Measurements from ENCODE around the gene EED.
"Not testable (repeated sequence)": the region's sequence is repeated elsewhere in the genome, so short reads cannot be mapped to it uniquely, and the experiment has no call there.

Gene EED

DNA sequence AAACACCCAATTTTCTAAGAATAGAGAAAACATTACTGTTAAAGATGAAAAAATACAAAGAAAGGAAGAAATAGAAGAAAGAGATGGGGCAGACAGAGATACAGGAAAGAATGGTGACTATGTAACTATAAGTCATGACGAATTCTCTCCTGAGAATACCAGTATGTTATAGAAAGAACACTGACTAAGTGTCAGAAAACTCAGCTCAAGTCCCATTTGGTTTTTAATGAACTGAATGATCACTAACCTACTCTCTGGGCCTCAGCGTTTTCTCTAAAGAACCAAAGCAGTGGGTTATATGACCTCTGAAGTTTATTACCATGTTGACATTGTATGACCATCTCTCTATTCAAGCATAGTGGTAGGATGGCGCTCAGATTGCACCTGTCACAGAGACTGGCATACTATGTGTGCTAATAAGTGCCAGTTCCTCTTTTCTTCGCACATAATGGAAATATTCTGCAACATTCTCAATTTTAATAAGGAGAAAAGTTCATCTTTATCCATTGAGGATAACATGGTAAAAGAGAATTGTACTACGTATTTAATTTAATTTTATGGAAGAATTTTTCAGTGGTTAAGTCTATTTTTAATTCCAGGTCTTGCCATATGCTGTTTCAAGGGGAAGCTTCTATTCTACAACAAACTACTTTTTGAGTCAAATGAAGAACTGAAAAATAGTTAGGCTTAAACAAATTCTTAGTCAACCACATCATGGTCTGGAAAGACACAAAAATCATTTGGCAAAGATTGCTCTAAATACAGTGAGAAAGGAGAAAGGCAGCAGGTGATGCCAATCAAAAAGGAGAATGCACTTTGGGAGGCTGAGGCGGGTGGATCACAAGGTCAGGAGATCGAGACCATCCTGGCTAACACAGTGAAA, 25.0 kb upstream of the EED start:
- no peak for DNase-seq (ENCODE audit: low spot score)

DNA sequence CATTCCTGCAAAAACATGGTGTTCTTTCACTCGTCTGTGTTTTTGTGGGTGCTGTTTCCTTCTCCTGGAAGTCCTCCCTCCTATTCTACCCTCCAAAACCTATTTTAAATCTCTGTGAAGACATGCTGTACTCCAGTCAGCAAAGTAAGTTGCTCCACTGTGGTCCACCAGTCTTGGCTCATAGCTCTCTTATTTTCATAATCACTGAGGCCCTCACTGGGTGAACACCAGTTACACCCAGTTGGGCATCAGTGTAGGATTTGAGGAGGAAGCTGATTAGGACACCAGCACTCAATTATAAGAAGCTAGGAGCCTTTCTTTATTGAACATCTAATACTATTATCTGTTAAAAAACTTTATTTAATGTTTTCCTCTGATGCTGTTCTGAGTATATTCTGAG, 23.9 kb upstream of the EED start:
- no peak for DNase-seq (ENCODE audit: low spot score)

DNA sequence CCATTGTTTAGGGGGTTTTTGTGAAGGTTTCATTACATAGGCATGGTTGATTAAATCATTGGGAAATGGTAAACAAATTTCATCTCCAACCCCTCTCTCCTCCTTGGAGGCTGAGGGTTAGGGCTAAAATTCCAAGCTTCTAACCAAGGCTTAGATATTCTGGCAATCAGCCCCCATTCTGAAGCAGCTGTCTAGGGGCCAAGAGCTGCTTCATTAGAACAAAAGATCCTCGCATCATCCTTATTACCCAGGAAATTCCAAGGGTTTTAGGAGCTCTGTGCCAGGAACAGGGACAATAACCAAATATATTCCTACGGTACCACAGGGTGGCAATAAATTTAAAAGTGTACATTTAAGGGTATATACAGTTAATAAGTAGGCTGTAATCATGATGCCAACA, 22.5 kb upstream of the EED start:
- DNase-seq (ENCODE audit: low spot score), result no peak

DNA sequence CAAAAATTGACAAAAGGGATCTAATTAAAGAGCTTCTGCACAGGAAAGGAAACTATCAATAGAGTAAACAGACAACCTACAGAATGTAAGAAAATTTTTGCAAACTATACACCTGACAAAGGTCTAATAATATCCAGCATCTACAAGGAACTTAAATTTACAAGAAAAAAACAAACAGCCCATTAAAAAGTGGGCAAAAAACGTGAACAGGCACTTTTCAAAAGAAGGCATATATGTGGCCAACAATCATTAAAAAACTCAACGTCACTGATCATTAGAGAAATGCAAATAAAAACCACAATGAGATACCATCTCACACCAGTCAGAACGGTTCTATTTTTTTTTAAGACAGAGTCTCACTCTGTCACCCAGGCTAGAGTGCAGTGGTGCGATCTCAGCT, 20.0 kb upstream of the EED start:
- DNase-seq (ENCODE audit: low spot score), result not testable (repeated sequence)

DNA sequence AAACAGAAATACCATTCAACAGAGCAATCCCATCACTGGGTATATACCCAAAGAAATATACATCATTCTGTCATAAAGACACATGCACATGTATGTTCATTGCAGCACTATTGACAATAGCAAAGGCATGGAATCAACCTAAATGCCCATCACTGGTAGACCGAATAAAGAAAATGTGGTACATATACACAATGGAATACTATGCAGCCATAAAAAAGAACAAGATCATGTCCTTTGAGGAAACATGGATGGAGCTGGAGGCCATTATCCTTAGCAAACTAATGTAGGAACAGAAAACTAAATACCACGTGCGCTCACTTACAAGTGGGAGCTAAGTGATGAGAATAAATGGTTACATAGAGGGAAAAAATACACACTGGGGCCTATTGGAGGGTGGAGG, 19.2 kb upstream of the EED start:
- DNase-seq (ENCODE audit: low spot score), result not testable (repeated sequence)

DNA sequence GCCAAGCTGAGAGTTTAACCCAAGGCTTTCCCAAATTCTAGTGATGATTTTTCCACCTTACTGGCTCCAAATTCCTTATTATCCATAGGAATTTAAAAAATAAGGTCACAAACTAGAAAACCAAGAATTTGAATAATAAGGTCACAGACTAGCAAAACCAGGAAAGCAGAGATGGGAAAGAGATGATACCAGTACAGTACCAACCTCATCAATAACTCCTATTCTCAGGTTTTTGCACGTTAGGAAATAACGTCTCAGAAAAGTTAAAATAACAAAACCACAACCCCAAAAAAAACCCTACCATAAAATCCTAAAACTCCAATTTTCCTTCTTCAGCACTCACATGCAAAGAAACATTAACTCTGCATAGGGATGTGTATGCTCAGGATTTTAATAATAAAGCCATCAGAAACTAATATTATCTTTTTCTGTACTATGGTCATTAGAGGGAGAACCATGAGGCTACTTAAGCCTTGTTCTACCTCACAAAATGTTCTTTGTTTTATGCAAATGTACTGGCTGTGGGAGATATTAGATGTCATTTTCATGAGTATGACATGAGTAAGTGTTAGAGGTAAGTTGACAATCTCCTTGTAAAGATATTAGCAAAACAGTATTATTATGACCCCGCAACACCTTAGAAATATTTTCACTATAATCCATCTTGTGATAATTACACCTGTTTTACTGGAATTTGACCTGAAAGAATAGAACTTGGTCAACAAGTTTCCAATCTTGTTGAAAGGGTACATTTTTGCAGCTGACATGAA, 16.1 kb upstream of the EED start:
- DNase-seq (ENCODE audit: low spot score), result no peak

DNA sequence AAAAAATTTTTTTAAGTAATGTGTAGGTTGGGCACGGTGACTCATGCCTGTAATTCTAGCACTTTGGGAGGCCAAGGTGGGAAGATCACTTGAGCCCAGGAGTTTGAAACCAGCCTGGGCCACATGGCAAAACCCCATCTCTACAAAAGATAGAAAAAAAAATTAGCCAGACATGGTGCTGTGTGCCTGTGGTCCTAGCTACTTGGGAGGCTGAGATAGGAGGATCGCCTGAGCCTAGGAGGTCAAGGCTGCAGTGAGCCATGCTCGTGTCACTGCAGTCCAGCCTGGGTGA, 15.6 kb upstream of the EED start:
- not testable (repeated sequence) for DNase-seq (ENCODE audit: low spot score)

DNA sequence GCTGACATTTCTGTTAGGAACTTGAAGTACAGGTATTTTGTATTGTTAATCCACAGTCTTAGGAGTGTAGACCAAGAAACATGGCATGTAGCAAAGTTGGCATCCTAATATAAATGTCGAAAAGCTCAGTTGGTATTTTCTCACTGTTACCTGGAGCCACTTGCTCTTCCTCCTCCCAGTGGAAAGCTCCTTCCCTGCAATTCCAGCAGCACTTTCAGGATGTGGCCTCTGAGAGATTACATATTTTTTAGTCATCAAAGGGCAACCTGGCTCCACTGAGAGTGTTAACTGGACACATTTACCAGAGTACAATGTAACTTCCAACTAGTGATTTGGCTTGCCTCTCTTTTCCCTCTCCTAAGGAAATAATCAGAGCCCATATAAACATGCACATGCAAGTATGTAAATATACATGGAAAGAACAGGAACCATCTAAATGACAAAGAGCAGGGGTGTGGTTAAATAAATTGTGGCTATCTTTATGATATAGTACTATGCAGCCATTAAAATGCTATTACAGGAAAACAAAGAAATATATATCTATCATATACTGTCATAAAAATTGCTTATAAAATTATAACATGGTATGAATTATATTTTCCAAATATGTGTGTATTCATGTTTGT, 14.3 kb upstream of the EED start:
- DNase-seq (ENCODE audit: low spot score), result no peak

DNA sequence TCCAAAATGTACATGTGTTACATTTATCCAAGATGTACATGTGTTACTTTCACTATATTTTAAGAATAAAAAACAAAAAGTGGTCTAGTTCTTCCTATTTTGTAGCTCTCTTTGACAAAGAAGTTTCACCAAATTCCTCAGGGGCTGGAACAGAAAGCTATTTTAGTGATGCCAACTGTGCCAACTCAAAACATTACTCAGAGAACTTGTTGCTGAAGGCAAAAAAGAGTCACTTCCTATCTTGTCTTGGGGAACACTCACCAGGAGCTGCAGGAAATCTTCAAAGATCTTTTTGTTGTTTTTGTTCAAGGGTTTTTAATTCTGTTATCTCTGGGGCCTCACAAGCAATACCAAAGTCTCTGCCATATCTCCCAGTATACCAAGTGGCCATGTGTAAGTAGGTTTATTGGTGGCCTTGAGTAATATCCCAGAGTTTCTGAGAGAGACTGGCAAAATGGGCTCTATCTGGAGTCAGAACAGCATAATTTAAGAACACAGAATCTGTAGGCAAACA, 13.6 kb upstream of the EED start:
- DNase-seq (ENCODE audit: low spot score), result no peak

DNA sequence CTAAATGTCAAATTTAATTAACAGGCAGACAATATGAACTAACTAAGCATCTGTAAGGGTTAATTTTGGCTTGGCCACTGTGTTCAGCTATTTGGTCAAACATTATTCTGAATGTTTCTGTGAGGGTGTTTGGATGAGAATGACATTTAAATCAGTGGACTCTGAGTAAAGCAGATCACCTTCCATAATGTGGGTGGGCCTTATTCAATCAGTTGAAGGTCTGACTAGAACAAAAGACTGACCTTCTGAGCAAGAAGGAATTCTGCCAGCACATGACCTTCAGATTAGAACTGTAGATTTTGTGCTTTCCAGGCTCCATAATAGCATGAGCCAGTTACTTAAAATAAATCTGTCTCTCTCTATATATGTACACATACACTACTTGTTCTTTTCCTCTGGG, 12.0 kb upstream of the EED start:
- no peak for DNase-seq (ENCODE audit: low spot score)

DNA sequence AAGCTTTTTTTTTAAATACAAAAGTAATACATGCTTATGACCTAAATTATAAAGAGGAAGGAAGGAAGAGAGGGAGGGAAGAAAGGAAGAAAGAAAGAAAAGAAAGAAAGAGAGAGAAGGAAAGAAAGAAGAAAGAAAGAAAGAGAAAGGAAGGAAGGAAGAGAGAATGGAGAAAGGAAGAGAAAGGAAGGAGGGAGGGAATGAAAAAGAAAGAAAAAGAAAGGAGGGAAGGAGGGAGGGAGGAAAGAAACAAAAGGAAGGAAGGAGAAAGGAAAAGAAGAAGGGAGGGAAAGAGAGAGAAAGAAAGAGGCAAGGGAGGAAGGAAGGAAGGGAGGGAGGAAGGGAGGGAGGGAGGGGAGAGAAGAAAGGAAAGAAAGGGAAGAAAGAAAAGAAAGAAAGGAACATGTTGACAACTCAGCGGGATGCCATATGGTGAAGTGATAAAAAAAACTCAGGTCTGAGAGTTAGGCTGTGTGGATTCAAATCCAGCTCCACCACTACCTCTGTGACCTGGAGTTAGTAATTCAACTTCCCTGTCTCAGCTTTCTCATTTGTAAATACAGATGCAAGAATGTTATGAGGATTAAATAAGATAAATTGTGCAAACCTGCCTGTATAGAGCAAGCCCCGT, 9.6 kb upstream of the EED start:
- DNase-seq (ENCODE audit: low spot score), result no peak

DNA sequence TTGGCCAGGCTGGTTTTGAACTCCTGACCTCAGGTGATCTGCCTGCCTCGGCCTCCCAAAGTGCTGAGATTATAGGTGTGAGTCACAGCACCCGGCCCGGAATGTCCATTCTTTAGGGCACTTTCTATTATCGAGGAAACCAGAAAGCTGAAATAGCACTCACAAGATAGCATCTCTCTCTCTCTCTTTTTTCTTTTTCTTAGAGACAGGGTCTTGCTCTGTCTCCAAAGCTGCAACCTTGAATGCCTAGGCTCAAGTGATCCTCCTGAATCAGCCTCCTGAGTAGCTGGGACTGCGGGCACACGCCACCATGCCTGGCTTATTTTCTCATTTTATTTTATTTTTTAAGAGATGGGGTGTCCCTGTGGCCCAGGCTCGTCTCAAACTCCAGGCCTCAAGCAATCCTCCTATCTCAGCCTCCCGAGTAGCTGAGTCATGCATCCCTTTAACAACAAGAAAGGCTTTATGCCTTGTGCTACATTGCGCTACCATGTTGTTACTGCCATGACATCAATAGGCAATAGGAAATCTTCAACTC, 7.2 kb upstream of the EED start:
- DNase-seq (ENCODE audit: low spot score), result no peak

DNA sequence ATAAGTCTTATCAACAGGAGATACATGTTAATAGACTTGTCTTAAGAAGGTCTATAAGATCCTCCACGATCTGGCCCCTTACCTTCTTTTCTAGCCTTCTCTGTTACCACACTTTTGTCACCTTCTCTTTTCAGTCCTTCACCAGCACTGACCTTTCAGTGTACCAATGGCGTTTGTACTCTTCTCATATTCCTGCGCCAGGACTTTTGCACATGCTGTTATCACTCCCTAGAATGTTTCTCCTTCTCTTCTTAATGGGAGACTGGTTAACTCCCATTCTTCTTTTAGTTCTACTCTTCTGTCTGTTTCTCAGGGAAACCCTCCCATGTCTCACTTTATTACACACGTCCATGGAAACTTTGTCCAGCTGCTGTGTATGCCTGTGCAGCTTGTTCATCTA, 4.4 kb upstream of the EED start:
- no peak for DNase-seq (ENCODE audit: low spot score)

DNA sequence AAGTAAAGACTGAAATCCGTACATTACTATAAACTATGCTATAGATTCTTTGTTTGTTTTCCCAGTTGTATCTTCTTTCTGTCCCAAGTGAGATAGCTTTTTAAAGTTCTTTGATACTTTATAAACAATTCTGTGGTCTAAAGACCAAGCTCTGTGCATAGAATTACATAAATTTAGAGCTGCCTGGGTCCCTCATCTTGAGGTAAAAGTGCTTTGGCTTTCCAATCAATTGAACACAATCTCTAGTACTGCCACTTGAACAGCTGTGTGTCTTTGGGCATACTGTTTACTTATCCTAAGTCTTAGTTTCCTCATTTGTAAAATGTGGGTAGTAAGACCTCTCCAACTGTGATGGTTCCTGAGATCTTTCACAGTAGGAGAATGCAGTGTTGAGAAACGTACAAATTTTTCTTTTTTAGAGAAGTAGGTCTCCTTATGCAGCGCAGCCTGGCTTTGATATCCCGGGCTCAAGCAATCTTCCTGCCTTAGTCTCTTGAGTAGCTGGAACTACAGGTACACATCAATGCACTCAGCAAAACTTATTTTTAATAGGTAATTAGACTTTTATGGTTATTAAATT, 2.5 kb upstream of the EED start:
- no peak for DNase-seq (ENCODE audit: low spot score)

DNA sequence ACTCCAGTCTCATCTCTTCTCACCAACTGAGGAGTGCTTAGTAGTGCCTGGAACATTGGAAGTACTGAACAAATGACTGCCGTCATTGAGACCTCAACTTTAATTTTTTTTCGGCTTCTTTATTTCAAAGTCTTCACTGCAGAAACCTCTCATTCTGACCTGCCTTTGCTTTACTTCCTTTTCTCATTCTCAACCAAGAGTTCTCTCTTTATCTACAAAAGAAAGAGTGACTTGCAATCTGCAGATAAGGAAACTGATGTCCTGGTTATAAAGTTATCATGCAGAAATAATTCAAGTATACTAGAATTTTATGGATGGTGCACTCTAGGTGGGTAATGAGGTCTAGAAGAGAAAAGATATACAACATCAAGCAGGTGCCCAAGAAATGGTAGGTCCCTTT, 1.2 kb upstream of the EED start:
- no peak for DNase-seq (ENCODE audit: low spot score)

DNA sequence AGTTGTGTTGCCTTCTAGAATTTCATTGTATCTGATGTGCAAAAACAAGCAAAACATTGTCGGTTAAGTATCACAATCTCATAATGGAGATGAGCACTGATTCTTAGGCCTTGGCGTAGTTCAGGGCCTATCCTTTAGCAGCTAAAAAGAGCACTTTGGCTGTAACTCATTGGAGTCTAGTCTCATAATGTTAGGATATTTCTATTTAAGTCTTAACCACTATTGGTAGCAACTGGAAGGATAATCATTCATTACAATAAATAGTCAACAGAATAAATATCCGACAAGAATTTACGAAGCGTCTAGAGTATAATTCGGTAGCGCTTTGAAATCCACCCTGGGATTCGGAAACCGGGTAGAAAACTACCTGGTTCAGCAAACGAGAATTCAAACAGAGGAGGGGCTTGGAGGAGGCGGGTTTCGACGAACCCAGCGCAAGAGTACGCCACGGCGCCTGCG, 461 bp upstream of the EED start:
- DNase-seq (ENCODE audit: low spot score), result peak; percentile 92

DNA sequence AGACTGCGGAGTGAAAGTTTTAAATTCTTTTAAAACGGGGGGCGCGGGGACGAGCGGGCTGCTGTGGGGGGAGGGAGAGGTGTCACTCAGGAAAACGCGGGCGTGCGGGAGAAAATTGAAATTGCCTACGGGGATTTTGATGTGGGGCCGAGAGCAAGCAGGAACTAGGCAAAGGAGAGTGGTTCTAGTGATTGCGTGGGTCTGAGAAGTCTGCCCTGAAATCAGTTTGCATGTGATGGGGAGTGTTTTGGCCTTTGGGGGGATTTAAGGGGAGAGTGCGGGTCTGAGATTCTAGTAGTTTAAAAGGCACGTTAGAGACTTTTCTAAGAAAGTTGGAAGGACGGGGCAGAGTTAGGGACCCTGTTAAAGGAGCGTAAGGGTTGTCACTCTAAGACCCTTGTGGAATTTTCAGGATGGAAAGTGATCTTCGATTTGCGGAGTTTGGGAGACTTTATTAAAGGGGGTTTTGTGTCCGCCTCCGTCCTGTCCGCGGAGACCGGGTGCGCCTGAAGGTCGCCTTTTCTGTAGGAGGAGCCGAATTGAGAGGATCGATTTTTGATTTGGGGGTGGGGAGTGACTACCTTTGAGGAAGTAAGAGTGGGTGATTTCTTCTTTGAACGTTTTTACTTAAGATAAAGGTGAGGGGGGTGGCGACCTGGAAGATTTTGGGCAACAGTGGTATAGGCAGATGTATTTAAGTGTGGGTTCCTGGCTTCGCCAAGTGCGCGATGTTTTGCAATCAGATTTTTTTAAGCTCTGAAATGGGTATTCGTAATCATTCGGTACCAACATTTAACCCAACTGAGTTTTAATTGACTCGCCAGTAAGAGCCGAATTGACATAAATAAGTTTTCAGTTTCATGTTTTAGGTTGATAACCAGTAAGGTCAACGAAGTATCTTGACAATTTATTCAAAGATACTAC, 1.1 kb downstream of the EED start:
- no peak for DNase-seq (ENCODE audit: low spot score)

DNA sequence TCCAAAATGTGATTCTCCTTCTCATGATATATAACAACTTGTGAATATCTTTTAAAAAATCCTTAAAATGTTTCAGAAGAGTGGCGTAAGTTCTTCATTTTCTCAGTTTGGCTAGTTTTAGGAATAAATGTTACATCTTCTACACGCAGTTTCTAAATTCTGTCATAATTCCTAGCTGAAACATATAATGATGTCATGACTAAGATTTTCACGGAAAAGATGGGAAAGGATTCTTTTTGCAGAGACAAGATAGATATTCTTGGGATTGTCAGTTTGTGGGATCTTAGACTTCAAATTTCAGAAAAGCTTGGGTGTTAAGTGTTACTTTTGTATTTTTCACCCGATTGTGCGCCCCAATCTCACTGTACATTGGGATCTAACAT, 1.7 kb downstream of the EED start:
- no peak for DNase-seq (ENCODE audit: low spot score)

DNA sequence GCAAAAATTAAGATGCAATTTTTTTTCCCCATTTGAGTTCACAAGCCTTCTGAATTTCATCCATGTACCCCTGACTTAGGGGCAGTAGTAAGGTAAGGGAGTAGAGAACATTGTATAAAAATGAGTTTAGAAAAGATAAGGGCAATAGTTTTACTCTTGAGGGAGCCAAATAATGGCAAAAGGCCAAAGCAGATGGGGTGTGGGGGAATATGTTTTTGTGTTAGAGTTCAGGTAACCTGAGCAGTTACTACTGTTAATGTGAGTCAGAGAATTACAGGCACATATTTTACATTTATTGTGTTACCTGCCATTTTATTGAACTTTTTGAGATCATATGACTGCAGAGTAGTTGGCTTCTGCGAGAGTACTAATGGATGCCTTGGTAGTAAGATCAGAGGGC, 3.1 kb downstream of the EED start:
- DNase-seq (ENCODE audit: low spot score), result no peak

DNA sequence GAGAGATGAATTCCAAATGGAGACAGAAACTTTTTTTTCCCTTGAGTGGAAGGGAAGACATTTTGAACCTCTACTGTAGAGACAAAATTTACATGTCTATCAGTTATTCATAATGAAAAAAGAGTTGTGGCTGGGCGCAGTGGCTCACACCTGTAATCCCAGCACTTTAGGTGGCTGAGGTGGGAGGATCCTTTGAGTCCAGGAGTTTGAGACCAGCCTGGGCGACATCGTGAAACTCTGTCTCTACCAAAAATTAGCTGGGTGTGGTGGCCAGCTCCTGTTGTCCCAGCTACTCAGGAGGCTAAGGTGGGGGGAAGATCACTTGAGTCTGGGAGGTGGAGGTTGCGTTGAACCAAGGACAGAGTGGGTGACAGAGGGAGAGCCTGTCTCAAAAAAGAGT, 4.1 kb downstream of the EED start:
- DNase-seq (ENCODE audit: low spot score), result no peak
